HG02870 (cell line): Measurements from ENCODE around the gene NHERF2.

ENCODE experiments used
- ATAC-seq: cut with Tn5 transposase; IDR thresholded peaks from one replicate; pipeline ENCODE4 v1.9.1; 2021; ENCODE audit warnings: mild to moderate bottlenecking, moderate library complexity; ENCODE audit not compliant: unreplicated experiment

The NHERF2 gene

DNA sequence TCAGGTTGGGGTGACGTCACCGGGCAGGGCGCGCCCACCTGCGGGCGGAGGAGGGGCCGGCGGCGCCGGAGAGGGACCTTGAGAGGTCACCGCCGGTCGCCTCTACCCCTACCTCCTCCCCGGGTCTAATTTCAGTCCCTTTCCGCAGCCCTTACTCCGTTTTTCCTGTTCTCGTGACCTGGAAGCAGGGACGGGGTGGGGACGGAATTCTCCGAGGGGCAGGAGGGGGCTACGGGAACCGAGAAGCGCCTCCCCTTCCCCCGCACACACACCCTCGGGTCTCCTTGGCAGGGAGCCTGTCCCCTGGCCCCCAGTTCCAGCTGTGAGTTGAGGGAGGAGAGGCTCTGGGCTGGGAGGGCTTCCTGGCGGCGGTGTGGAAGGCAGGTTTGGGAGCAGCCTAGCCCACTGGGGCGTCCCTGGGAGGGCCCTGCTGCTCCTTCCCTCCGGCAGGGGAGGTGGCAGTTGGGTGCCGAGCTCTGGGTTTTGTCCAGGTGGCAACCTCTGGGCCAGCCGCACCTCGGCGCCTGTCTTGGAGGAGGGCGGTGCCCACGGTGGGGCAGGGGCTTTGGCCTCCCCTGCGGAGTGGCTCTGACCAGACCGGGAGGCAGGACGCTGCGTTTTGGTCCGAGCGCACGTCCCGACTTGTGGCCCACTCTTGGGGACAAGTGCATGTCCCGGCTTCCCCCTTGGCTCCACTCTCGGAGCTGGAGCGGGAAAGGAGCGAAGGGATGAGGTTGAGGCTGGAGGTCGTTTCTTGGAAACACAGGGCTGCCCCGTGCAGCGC is 36.2 kb upstream of the NHERF2 start:
- ATAC-seq: no peak

DNA sequence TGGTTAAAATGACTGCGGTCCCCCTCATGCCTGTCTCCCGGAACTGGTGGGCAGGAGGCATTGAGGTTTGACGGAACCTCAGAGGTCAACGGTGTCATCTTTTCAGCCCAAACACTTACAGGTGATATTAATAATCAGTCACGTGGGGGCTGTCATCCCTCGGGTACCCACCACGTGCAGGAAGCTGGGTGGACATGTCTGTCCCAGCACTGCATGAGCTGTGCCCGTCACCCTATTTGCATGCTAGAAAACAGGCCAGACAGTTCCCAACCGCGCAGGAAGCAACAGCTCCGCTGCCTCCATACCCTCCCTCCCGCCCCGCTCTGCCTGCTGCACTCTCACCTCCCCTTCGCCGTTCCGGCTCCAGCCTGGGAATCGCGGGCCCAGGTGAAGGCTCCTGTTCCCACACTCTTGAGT is 35.6 kb upstream of the NHERF2 start:
- ATAC-seq: no peak

DNA sequence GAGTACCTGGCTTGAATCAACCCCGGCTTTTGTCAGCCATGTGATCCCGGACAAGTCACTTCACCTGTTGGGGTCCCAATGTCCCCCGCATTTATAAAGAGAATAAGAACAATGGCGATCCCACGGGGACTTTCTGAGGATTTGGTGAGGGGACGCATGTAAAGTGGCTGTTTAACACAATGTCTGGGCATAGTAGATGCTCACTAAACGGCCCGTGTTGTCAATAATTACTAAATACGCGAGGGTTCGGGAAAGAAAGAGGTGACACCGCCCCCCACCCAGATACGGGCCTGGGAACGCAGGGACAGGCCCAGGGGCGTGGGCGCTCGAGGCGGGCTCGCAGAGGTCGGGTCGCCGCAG is 35.1 kb upstream of the NHERF2 start:
- no peak for ATAC-seq

DNA sequence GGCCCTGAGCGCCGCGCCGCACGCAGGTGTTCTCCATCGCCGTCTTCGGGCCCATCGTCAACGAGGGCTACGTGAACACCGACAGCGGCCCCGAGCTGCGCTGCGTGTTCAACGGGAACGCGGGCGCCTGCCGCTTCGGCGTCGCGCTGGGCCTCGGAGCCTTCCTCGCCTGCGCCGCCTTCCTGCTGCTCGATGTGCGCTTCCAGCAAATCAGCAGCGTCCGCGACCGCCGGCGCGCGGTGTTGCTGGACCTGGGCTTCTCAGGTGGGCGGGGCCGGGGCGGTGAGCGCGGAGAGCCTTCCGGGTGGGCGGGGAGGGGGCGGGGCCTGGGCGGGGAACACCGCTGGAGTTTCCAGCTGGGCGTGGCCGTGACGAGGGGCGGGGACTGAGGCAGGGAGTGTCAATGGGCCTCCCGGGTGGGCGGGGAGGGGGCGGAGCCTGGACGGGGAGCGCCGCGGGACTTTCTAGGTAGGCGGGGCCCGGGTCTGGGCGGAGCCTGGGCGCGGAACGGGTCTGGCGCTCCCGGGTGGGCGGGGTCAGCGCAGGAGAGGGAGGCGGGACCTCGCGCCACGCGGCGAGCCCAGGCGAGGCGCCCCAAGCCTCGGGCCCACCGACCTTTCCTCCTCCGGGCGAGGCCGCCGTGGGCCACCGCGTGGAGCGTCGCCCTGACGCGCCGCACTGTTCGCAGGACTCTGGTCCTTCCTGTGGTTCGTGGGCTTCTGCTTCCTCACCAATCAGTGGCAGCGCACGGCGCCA is 34.6 kb upstream of the NHERF2 start:
- no peak for ATAC-seq

DNA sequence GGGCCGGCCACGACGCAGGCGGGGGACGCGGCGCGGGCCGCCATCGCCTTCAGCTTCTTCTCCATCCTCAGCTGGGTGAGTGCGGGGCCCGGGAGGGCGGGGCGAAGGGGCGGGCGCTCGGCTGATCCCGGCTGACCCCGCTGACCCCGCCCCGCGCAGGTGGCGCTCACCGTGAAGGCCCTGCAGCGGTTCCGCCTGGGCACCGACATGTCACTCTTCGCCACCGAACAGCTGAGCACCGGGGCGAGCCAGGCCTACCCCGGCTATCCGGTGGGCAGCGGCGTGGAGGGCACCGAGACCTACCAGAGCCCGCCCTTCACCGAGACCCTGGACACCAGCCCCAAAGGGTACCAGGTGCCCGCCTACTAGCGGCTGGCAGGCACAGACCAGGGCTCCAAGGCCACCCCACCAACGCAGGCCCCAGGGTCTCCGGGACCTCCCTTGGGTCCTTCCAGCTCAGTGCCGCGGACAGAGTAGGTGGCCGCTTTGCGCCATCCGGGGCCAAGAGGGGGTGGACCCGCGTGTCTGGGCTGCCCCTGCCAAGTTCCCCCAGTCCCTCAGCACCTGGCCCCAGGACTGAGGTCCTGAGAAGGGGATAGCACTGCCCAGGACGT is 33.9 kb upstream of the NHERF2 start:
- ATAC-seq: no peak

DNA sequence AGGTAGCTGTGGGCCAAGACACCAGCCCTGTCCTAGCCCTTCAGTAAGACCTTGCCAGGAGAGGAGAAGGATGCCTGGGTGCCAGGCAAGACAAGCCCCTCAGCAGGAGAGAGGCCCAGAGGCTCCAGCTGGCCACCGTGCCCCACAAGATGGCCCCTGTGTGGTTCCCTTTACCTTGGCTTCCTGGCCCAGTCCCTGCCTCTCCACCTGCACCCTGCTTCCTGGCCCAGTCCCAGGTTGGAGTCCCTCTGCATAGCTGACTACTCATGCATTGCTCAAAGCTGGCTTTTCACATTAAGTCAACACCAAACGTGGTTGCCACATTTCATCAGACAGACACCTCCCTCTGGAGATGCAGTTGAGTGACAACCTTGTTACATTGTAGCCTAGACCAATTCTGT is 33.0 kb upstream of the NHERF2 start:
- ATAC-seq: no peak

DNA sequence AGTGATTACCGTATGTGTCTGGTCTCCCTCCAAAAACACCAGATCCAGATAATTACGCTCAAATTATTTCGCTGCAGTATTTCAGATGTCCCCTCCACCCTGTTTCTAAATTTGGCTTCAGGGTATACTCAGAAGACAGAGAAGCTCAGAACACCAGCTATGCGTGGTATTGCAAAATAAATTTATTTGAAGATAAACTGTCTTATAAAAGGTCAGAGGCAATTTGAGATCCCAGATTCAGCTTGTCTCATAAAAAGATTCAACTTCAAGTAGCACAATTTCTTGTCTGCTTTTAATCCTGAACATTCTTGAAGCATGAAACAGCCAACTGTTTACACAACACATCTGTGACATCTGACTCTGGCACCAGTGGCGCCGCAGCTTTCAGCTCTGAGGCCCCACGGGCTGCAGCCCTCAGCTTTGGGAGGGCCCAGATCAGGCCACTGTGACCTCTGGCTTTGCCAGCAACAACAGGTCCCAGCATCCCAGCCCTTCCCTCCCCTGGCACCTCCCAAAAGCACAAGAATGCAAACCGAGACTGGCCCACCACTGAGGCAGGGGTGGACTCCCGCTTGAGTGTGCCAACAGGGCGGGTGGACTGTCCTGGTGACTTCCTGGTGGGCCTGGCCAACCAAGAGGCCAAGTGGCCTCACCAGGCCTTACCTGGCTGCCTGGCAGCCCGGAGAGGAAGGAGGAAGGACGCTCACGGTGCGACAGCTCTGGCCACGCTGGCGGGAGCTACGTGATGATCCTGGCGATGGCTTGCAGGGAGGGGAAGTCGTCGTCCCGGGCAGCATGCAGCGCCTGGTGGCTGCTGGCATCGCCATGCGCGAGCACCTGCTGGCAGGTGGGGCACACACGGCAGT is 29.0 kb upstream of the NHERF2 start:
- ATAC-seq: no peak

DNA sequence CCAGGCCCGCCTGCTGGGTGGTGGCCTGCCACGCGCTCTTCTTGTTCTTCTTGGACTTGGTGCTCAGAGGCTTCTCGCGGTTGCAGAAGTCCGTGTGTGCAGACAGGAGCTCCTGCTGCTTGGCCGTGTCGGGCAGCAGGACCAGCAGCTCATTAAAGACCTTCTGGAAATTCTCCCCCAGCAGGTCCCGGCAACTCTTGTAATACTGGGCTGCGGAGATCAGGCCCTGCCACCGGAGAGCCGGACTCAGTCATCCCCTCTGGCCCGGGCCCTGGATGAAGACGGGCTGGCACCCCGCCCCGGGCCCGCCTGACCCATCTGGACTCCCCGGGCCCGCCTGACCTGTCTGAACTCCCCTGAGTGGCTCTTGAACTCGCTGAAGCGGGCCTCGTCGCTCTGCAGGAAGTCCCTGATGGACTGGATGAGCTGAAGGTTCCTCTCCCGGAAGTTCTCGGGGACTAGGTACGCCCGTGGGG is 28.3 kb upstream of the NHERF2 start:
- no peak for ATAC-seq

DNA sequence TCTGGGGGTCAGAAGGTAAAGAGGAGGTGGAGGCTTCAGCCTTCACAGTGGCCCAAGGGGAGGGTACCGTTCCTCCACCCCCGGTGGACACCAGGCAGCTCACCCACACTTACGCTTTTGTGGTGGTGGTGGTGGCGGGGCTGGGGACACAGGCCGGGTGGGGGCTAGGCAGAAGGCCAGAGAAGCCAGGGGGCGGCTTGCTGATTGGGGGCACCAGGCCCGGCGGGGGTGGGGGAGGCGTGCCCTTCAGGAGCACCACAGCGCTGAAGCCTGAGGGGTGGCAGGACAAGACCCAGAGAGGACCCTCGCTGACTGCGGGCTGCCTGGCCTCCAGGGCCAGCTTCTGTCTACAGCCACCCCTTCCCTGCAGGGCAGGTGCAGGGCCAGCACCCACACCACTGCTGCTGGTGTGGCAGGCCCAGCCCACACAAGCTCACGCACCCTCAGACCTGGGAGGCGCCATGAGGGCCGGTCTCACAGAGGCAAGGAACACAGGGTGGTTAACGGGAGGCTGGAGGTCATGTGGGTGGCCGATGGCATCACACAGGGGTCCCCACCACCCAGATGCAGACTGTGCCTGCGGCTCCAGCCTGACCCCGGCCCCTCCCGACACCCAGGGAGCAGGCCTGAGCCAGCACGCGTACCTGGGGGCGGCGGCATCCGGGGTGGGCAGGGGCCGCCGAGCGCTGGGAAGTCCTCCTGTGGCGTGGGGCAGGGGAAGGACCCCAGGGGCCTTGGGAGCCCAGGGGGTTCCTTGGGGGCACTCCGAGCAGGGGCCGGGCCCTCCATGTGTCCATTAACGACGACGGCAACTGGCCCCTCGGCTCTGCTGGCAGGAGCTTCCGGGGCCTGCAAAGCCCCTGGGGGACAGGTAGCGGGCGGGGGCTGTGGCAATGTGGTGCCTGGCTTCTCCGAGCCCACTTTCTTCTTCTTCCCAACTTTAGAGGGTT is 27.6 kb upstream of the NHERF2 start:
- no peak for ATAC-seq

DNA sequence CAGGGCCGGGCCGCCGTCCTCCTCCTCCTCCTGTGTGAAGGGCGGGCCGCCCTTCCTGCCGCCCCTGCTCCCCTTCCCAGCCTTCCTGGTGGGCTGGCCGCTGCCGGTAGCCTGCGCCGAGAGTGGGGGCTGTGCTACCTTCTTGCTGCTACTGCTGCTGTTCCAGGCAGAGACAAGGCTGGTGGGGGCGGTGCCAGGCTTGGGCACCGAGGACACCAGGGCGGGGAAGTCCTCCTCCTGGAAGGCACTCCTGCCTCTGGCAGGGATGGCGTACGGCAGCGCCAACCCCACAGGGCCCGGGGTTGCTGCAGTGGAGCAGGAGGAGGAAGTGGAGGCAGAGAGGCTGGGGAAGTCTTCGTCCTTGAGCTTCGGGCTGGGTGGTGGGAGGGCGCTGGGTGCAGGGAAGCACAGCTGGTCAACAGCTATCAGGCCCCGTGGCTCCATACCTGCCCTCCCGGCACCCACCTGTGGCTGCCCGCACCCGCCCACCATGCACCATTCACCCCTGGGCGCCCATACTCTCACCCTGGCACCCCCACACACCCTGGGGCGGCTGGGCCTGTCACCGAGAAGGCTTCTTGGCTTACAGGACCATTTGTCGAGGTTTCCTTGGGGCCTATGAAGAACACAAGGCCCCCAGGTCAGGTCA is 26.7 kb upstream of the NHERF2 start:
- ATAC-seq: no peak

DNA sequence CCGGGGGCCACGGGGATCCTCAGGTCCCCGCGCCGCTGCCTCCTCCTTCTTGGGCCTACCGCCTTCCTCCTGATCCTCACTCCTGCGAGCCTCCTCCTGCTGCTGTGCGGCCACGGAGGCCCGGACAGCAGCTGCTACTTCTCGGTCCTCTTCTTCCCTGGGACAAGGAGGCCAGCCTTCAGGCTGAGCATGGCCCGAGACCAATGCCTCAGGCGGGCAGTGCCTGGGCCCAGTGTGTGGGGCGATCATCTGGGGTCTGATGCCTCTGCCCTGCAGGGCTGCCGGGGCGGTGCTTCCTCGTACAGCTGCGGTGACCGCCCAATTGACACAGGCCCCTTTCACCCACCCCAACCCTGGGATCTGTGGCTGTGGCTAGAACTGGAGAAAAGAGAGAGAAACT is 25.7 kb upstream of the NHERF2 start:
- no peak for ATAC-seq

DNA sequence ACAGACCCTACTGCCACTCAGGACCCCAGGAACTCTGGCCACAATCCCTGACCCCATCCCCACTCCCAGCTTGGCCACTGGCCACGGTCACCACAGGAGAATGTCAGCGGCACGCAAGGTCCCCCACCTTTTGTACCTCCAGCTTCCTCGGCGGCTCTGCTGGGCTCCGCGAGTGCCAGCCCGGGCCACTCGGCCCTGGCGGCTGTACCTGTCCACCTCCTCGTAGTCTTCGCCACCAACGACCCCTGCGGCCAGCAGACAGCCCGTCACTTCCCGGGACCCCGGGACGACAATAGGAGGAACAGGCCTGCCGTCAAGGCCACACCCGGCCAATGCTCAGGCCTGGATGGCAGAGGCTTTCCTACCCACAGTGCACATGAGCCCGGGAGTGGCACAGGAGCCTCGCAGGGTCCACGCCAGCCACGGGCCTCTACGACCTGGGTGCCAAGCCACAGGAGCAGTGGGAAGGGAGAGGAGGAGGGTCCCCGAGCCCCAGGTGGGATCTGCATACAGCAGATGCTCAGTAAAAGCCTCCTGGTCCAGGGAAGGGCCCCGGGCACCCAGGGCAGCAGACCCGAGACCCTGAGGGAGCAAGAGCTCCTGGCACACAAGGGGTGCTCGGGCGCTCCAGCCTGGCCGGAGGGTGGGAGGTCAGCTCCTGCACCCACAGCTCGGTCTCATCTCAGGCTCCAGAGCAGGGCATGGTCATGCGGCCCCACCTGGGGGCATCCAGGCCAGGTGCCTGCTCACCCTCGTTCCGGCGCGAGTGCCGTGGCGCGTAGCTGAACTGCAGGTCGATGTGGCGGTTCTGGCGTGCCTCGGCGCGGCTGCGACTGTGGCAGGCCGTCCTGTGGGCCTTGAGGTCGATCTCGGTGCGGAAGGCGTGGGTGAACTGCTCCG is 25.0 kb upstream of the NHERF2 start:
- no peak for ATAC-seq

DNA sequence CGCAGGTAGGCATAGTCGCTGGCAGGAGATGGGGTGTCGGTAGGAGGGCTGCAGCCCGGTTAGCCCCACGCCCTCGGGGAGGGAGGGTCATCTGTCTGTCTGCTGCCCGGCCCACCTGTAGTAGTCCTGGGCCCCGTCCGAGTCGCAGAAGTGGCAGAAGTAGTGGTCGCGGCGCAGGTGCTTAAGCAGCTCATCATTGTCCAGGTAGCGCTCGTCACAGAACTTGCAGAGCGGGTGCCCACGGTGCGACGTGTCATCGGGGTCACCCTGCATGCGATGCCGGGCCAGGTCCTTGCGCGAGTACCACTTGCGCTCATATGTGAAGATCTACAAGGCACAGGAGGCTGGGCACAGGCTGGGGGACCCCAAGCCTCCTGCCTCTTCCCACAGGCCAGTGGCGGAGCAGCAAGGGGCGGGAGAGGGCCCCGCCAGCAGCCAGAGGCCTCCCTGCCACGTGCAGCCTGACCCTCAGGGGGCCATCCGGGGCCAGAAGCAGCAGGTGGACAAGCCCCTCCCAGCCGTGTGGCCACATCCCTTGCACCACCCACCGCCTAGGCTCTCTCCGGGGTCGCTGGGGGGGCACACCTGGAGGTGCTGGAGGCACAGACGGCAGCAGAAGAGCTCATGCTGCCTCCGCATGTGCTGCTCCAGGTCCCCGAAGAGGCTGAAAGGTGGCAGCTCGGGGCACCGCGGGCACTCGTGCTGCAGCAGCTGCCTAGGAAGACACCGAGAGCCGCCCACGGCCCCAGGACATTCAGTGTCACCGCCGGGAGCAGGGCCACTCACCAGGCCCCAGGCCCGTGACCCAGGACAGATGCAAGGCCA is 24.1 kb upstream of the NHERF2 start:
- ATAC-seq: no peak

DNA sequence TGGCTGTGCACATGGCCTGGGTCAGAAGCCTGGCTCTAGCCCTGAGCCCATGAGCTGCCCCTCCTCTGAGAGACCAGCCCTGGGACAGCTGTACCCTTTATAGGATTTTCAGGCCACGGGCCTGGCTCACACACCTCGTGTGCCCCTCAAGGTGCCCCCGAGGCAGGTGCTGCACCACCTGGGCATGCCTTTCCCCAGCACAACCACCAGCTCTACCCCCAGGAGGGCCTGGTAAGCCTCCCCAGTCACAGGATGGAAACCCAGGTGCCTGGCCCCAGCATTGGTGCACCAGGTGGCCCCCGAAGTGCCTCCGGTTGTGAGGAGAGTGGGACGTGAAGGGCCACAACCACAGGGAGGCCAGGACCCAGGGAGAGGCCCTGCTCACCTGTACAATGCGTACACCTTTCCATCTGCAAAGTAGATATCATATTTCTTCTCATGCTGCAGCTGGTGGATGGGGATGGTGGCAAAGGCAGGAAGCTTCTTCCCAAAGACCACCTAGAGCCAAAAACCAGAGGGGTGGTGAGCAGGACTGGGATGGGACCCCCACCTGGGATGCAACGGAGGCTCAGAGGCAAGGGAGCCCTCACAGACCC is 23.4 kb upstream of the NHERF2 start:
- ATAC-seq: no peak

DNA sequence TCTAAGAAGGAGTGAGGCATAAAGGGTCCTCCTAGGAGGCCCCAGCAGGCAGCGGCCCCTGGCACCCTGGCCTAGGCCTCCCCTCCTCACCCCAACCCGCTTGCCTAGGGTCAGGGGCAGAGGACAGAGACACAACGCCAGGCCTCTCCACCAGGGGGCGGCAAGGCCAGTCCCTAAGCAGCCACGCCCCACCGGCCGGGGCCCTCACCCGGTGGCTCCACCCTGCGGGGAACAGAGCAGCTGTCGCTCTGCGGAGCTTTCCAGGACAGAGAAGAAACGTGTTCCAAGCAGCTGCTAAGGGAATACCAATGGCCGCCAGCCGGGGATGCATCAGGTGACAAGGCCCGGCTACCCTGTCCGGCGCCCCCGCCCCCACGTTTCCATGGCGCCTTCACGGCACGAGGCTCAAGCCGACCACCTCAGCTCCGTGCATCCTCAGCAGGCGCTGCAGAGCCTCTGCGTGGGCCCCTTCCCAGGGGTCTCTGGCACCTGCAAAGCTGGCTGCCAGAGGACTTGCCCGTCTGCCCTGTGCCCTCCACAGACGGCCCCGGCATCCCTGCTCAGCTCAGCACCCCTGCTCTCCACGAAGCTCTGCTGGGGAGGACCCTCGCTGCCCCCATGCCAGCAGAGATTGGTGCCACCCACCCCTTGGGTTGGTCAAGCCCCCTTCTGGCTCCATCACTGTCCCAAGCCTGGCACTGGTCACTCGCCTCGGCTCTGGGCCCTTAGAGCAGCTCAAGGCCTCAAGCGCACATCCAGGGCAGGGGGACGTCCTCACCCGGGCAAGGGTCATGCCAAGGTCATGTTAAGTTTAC is 22.7 kb upstream of the NHERF2 start:
- peak; percentile 54 for ATAC-seq

DNA sequence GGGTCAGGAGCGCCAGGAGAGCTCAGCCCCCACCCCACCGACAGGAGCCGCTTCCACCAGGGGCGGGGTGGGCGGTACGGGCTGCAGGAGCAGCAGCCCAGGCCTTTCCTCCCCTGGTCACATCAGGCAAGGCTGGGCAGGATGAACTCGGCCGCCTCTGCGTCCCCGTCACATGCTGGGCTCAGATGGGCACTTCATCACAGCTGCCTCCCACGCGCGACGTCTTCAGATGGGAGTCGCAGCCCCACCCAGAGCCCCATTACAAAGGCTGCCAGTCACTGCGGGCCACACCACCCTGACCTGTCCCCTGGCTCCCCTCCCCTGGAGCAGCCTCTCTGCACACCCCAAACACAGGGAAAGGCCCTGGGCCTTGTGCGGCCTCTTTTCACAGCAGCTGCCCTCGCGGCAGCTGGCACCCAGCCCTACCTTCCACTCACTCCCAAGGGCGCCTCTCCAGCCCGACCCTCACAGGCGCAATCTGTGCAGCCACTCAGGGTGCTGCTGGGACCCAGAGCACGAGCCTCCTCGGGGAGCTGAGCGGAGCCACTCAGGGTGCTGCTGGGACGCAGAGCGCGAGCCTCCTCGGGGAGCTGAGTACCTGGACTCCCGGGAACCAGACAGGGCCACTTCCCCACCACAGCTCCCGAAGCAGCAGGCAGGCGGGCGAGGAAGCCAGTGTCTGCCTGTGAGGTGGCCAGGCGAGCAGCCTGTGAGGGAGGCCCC is 21.7 kb upstream of the NHERF2 start:
- ATAC-seq: no peak
